H54 (cell line): ENCODE data around the gene CFAP61.
"Not testable (repeated sequence)": the region's sequence is repeated elsewhere in the genome, so short reads cannot be mapped to it uniquely, and the experiment has no call there.

Experiments
- DNase-seq: peaks from one replicate; pipeline ENCODE4 v3.0.0; 2011; ENCODE audit warnings: low spot score, mixed read lengths; ENCODE audit not compliant: insufficient read length
- FAIRE-seq: peaks from 3 replicates; lab custom pipeline; 2011; peaks lifted over from hg19 to GRCh38; lab: Jason Lieb, UNC
- POLR2A ChIP-seq: IDR thresholded peaks from 2 replicates; pipeline ENCODE4 v1.6.1; 2011; ENCODE audit warnings: low read depth, mild to moderate bottlenecking, low read length

CFAP61 gene

GRCh38 chr20:20209684-20210083 is 157.4 kb downstream of the CFAP61 start:
- no peak for FAIRE-seq
- DNase-seq: no peak
- TF ChIP-seq POLR2A: no peak

GRCh38 chr20:20210327-20210726 is 158.0 kb downstream of the CFAP61 start:
- FAIRE-seq (no peak), DNase-seq (no peak)
- no peak for TF ChIP-seq POLR2A

- no peak for FAIRE-seq
- TF ChIP-seq POLR2A: no peak
- DNase-seq: no peak
Observed at GRCh38 chr20:20210943-20211273, 158.6 kb downstream of the CFAP61 start.

- FAIRE-seq (no peak), DNase-seq (no peak)
- TF ChIP-seq POLR2A: no peak
Observed at GRCh38 chr20:20211274-20211987, 159.1 kb downstream of the CFAP61 start.

GRCh38 chr20:20211988-20212518 is 159.7 kb downstream of the CFAP61 start:
- no peak for TF ChIP-seq POLR2A
- FAIRE-seq: no peak
- DNase-seq: no peak

- TF ChIP-seq POLR2A: no peak
- no peak for FAIRE-seq
- no peak for DNase-seq
Observed at GRCh38 chr20:20212675-20213096, 160.4 kb downstream of the CFAP61 start.

- no peak for FAIRE-seq
- DNase-seq: no peak
- TF ChIP-seq POLR2A: no peak
Observed at GRCh38 chr20:20213526-20214121, 161.3 kb downstream of the CFAP61 start.

GRCh38 chr20:20214757-20215275 is 162.5 kb downstream of the CFAP61 start:
- DNase-seq: no peak
- FAIRE-seq: no peak
- no peak for TF ChIP-seq POLR2A

- DNase-seq (no peak), FAIRE-seq (no peak)
- no peak for TF ChIP-seq POLR2A
Observed at GRCh38 chr20:20215976-20216727, 163.8 kb downstream of the CFAP61 start.

- no peak for TF ChIP-seq POLR2A
- DNase-seq: no peak
- no peak for FAIRE-seq
Observed at GRCh38 chr20:20216941-20217340, 164.6 kb downstream of the CFAP61 start.

- FAIRE-seq: no peak
- no peak for TF ChIP-seq POLR2A
- no peak for DNase-seq
Observed at GRCh38 chr20:20217621-20218020, 165.3 kb downstream of the CFAP61 start.

GRCh38 chr20:20218106-20218505 is 165.8 kb downstream of the CFAP61 start:
- not testable (repeated sequence) for FAIRE-seq, DNase-seq

- no peak for FAIRE-seq
- TF ChIP-seq POLR2A: no peak
- no peak for DNase-seq
Observed at GRCh38 chr20:20219016-20219415, 166.7 kb downstream of the CFAP61 start.

- FAIRE-seq (no peak), DNase-seq (no peak)
- TF ChIP-seq POLR2A: no peak
Observed at GRCh38 chr20:20220134-20220533, 167.8 kb downstream of the CFAP61 start.
